Measurements from ENCODE around the gene COL7A1. TPM values are rescaled to one million over a fixed set of nuclear protein-coding genes. Genes with fewer than 3 reads are reported as not detected.

Gene COL7A1
- total and polyA plus RNA-seq, 2 experiments from 2014 or later, result 4.0 to 7.9 TPM

DNA sequence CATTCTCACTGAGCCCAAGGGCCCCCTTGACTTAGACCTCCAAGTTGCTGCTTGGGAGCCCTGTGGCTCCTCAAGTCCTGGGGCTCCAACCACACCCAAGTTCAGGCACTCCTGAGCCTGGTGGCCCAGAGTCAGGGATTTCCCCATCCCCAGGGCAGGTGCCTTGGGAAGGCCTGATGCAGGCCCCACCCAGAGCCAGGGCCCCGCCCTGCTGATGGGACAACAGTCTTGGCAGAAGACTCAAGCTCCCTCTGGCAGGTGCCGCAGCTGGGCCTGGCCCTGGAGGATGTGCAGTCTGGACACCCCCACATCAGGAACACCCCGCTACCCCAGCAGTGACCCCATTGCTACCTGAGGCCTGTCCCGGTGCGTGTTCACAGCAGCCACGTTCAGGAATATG, 73.5 kb downstream of the COL7A1 start (continued):
- TF ChIP-seq, protein P1, sequence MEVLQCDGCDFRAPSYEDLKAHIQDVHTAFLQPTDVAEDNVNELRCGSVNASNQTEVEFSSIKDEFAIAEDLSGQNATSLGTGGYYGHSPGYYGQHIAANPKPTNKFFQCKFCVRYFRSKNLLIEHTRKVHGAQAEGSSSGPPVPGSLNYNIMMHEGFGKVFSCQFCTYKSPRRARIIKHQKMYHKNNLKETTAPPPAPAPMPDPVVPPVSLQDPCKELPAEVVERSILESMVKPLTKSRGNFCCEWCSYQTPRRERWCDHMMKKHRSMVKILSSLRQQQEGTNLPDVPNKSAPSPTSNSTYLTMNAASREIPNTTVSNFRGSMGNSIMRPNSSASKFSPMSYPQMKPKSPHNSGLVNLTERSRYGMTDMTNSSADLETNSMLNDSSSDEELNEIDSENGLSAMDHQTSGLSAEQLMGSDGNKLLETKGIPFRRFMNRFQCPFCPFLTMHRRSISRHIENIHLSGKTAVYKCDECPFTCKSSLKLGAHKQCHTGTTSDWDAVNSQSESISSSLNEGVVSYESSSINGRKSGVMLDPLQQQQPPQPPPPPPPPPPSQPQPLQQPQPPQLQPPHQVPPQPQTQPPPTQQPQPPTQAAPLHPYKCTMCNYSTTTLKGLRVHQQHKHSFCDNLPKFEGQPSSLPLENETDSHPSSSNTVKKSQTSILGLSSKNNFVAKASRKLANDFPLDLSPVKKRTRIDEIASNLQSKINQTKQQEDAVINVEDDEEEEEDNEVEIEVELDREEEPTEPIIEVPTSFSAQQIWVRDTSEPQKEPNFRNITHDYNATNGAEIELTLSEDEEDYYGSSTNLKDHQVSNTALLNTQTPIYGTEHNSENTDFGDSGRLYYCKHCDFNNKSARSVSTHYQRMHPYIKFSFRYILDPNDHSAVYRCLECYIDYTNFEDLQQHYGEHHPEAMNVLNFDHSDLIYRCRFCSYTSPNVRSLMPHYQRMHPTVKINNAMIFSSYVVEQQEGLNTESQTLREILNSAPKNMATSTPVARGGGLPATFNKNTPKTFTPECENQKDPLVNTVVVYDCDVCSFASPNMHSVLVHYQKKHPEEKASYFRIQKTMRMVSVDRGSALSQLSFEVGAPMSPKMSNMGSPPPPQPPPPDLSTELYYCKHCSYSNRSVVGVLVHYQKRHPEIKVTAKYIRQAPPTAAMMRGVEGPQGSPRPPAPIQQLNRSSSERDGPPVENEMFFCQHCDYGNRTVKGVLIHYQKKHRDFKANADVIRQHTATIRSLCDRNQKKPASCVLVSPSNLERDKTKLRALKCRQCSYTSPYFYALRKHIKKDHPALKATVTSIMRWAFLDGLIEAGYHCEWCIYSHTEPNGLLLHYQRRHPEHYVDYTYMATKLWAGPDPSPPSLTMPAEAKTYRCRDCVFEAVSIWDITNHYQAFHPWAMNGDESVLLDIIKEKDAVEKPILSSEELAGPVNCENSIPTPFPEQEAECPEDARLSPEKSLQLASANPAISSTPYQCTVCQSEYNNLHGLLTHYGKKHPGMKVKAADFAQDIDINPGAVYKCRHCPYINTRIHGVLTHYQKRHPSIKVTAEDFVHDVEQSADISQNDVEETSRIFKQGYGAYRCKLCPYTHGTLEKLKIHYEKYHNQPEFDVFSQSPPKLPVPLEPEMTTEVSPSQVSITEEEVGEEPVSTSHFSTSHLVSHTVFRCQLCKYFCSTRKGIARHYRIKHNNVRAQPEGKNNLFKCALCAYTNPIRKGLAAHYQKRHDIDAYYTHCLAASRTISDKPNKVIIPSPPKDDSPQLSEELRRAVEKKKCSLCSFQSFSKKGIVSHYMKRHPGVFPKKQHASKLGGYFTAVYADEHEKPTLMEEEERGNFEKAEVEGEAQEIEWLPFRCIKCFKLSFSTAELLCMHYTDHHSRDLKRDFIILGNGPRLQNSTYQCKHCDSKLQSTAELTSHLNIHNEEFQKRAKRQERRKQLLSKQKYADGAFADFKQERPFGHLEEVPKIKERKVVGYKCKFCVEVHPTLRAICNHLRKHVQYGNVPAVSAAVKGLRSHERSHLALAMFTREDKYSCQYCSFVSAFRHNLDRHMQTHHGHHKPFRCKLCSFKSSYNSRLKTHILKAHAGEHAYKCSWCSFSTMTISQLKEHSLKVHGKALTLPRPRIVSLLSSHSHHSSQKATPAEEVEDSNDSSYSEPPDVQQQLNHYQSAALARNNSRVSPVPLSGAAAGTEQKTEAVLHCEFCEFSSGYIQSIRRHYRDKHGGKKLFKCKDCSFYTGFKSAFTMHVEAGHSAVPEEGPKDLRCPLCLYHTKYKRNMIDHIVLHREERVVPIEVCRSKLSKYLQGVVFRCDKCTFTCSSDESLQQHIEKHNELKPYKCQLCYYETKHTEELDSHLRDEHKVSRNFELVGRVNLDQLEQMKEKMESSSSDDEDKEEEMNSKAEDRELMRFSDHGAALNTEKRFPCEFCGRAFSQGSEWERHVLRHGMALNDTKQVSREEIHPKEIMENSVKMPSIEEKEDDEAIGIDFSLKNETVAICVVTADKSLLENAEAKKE (CRISPR knock-in tag; IDR thresholded peaks at IDR 0.05), result no peak
- TF ChIP-seq ZNF331 (CRISPR knock-in tag; IDR thresholded peaks at IDR 0.05; ENCODE audit: low read depth) (no peak), CREB1 (CRISPR knock-in tag; IDR thresholded peaks at IDR 0.05; ENCODE audit: low read depth) (no peak), EZH2phosphoT487 (IDR thresholded peaks at IDR 0.05; ENCODE audit: unreplicated experiment) (no peak), ZNF114 (CRISPR knock-in tag; IDR thresholded peaks at IDR 0.05) (no peak), NANOG (IDR thresholded peaks at IDR 0.05; ENCODE audit: borderline replicate concordance) (no peak), EZH2 (IDR thresholded peaks at IDR 0.05; ENCODE audit: low read depth, unreplicated experiment) (no peak)
- TF ChIP-seq, protein P2, sequence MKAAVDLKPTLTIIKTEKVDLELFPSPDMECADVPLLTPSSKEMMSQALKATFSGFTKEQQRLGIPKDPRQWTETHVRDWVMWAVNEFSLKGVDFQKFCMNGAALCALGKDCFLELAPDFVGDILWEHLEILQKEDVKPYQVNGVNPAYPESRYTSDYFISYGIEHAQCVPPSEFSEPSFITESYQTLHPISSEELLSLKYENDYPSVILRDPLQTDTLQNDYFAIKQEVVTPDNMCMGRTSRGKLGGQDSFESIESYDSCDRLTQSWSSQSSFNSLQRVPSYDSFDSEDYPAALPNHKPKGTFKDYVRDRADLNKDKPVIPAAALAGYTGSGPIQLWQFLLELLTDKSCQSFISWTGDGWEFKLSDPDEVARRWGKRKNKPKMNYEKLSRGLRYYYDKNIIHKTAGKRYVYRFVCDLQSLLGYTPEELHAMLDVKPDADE (IDR thresholded peaks at IDR 0.05), result no peak
- TF ChIP-seq, protein P3, sequence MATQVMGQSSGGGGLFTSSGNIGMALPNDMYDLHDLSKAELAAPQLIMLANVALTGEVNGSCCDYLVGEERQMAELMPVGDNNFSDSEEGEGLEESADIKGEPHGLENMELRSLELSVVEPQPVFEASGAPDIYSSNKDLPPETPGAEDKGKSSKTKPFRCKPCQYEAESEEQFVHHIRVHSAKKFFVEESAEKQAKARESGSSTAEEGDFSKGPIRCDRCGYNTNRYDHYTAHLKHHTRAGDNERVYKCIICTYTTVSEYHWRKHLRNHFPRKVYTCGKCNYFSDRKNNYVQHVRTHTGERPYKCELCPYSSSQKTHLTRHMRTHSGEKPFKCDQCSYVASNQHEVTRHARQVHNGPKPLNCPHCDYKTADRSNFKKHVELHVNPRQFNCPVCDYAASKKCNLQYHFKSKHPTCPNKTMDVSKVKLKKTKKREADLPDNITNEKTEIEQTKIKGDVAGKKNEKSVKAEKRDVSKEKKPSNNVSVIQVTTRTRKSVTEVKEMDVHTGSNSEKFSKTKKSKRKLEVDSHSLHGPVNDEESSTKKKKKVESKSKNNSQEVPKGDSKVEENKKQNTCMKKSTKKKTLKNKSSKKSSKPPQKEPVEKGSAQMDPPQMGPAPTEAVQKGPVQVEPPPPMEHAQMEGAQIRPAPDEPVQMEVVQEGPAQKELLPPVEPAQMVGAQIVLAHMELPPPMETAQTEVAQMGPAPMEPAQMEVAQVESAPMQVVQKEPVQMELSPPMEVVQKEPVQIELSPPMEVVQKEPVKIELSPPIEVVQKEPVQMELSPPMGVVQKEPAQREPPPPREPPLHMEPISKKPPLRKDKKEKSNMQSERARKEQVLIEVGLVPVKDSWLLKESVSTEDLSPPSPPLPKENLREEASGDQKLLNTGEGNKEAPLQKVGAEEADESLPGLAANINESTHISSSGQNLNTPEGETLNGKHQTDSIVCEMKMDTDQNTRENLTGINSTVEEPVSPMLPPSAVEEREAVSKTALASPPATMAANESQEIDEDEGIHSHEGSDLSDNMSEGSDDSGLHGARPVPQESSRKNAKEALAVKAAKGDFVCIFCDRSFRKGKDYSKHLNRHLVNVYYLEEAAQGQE (IDR thresholded peaks at IDR 0.05; ENCODE audit: unreplicated experiment), result no peak
